HepG2 (cell line): ENCODE data around the gene CEP44. TPM values are rescaled to one million over a fixed set of nuclear protein-coding genes. Genes with fewer than 3 reads are reported as not detected.

Experiments
- ATAC-seq: fragments of 200-7000 bp; cut with Tn5 transposase; 3 replicates; pipeline ENCODE4 v1.9.1; 2020; ENCODE audit warnings: mild to moderate bottlenecking, moderate library complexity
- BruUV-seq: library from RNA; stranded (reverse); fragments of 400-500 nt; replicated peaks from 2 replicates; lab custom pipeline; 2021; lab: Mats Ljungman, UMichigan
- CTCF ChIA-PET: fragments of 300-600 bp; formaldehyde crosslinking; extraction: SDS; loops from one replicate; lab custom pipeline; 2021; ENCODE audit warnings: low total read pairs, inconsistent platforms, low intra/inter-chr PET ratio; lab: Yijun Ruan, JAX
- POLR2A ChIA-PET: fragments of 350-600 bp; sonication (Branson Sonifier 250); formaldehyde crosslinking; loops from one replicate; lab custom pipeline; 2020; ENCODE audit warnings: antibody characterized with exemption, inconsistent platforms; lab: Yijun Ruan, JAX
- DNase-seq: peaks from one replicate; pipeline ENCODE4 v3.0.0-alpha.2; 2015; ENCODE audit warnings: low spot score
- FAIRE-seq: peaks from 3 replicates; lab custom pipeline; 2011; peaks lifted over from hg19 to GRCh38; lab: Jason Lieb, UNC
- H2AFZ ChIP-seq: one replicate; pipeline ENCODE4 v1.6.1; 2011; ENCODE audit warnings: low read length, inconsistent platforms
- H3K27ac ChIP-seq: fragments of 300-600 bp; 3 replicates; pipeline ENCODE4 v1.8.0; 2011; ENCODE audit warnings: mixed run types, mild to moderate bottlenecking, mixed read lengths, low read length, inconsistent platforms; ENCODE audit not compliant: insufficient read depth; ENCODE audit errors: extremely low read length
- H3K27me3 ChIP-seq, 2 experiments: fragments of 200-600 bp in 1 of 2; 2 replicates in 1 of 2; 3 replicates in 1 of 2; pipeline versions ENCODE4 v1.6.0 to v1.8.0; 2011; ENCODE audit warnings: low read length in 2 of 2, mild to moderate bottlenecking in 2 of 2, moderate library complexity in 2 of 2, inconsistent platforms in 1 of 2; ENCODE audit not compliant: insufficient read depth in 2 of 2, control insufficient read depth in 1 of 2
- H3K36me3 ChIP-seq, 2 experiments: fragments of 200-600 bp in 1 of 2; replicated peaks in 1 of 2; 2 replicates in 1 of 2; 3 replicates in 1 of 2; pipeline versions ENCODE4 v1.5.1 to v1.8.0; 2011; ENCODE audit warnings: low read length in 2 of 2, inconsistent platforms in 1 of 2; ENCODE audit not compliant: insufficient read depth in 2 of 2, control insufficient read depth in 1 of 2
- H3K4me1 ChIP-seq: 2 replicates; pipeline ENCODE4 v1.5.1; 2012; ENCODE audit warnings: low read length, inconsistent platforms; ENCODE audit not compliant: insufficient read depth
- H3K4me2 ChIP-seq: 2 replicates; pipeline ENCODE4 v1.6.0; 2011; ENCODE audit warnings: low read depth, low read length, inconsistent platforms
- H3K4me3 ChIP-seq, 3 experiments: fragments of 200-600 bp in 1 of 3; sonication (generic), shearing (Covaris generic) in 1 of 3; replicated peaks in 1 of 3; 2 replicates each; pipeline ENCODE4 v1.5.1; 2011 to 2016; ENCODE audit warnings: low read length in 3 of 3, inconsistent platforms in 2 of 3, low read depth in 2 of 3, mild to moderate bottlenecking in 2 of 3, control low read depth in 1 of 3, mixed read lengths in 1 of 3; ENCODE audit not compliant: insufficient read depth in 1 of 3
- H3K79me2 ChIP-seq: one replicate; pipeline ENCODE4 v1.6.1; 2011; ENCODE audit warnings: low read length, inconsistent platforms; ENCODE audit not compliant: insufficient read depth
- H3K9ac ChIP-seq: 2 replicates; pipeline ENCODE4 v1.6.0; 2011; ENCODE audit warnings: mild to moderate bottlenecking, low read depth, low read length, inconsistent platforms; ENCODE audit not compliant: insufficient read depth
- H3K9me3 ChIP-seq: 2 replicates; pipeline ENCODE4 v1.5.1; 2012; ENCODE audit warnings: mild to moderate bottlenecking, low read length
- H4K20me1 ChIP-seq: 2 replicates; pipeline ENCODE4 v1.6.0; 2011; ENCODE audit warnings: inconsistent platforms, mild to moderate bottlenecking, low read length, moderate library complexity; ENCODE audit not compliant: insufficient read depth
- DPF2 ChIP-seq: sonication (generic); formaldehyde crosslinking; IDR thresholded peaks from 2 replicates; pipeline ENCODE4 v1.4.0; 2020; ENCODE audit warnings: mild to moderate bottlenecking, low read depth, missing genetic modification reagents, borderline replicate concordance
- FOXK1 ChIP-seq: sonication (generic); formaldehyde crosslinking; IDR thresholded peaks from 2 replicates; pipeline ENCODE4 v1.4.0; 2020; ENCODE audit warnings: low read depth, missing genetic modification reagents, borderline replicate concordance
- GABPA ChIP-seq, 2 experiments: IDR thresholded peaks; 2 replicates each; pipeline ENCODE4 v1.6.1; 2011 to 2016; ENCODE audit warnings: low read depth in 2 of 2, low read length in 1 of 2, missing biosample characterization in 1 of 2, missing genetic modification characterization in 1 of 2
- HOXD1 ChIP-seq: sonication (generic); formaldehyde crosslinking; IDR thresholded peaks from 2 replicates; pipeline ENCODE4 v1.5.0; 2020; ENCODE audit warnings: missing genetic modification reagents
- IKZF1 ChIP-seq: fragments of 450-650 bp; IDR thresholded peaks from 2 replicates; pipeline ENCODE4 v1.7.1; 2016
- MAFK ChIP-seq, 2 experiments: IDR thresholded peaks in 1 of 2; conservative IDR thresholded peaks in 1 of 2; 2 replicates each; pipeline ENCODE4 v1.6.1; 2011; ENCODE audit warnings: improper control_type of control experiment in 2 of 2, low read length in 2 of 2
- MEIS2 ChIP-seq: sonication (generic); formaldehyde crosslinking; IDR thresholded peaks from 2 replicates; pipeline ENCODE4 v1.9.0; 2021; ENCODE audit warnings: mild to moderate bottlenecking, missing genetic modification reagents
- NBN ChIP-seq: fragments of 450-650 bp; conservative IDR thresholded peaks from 2 replicates; pipeline ENCODE4 v1.6.1; 2017
- NFE2L2 ChIP-seq: fragments of 150-350 bp; IDR thresholded peaks from 2 replicates; pipeline ENCODE4 v1.6.1; 2014; ENCODE audit warnings: low read length
- NRL ChIP-seq: sonication (generic); formaldehyde crosslinking; IDR thresholded peaks from 2 replicates; pipeline ENCODE4 v1.5.0; 2020; ENCODE audit warnings: missing genetic modification reagents, mild to moderate bottlenecking, moderate library complexity, borderline replicate concordance
- RCOR2 ChIP-seq: IDR thresholded peaks from 2 replicates; pipeline ENCODE4 v1.6.1; 2016; ENCODE audit warnings: missing biosample characterization, missing genetic modification reagents
- RFXAP ChIP-seq: sonication (generic); formaldehyde crosslinking; IDR thresholded peaks from 2 replicates; pipeline ENCODE4 v1.4.0; 2020; ENCODE audit warnings: missing genetic modification reagents, borderline replicate concordance
- SP2 ChIP-seq: sonication (generic); formaldehyde crosslinking; IDR thresholded peaks from 2 replicates; pipeline ENCODE4 v1.5.1; 2020; ENCODE audit warnings: mild to moderate bottlenecking, missing genetic modification reagents
- YY1 ChIP-seq: IDR thresholded peaks from 2 replicates; pipeline ENCODE4 v1.6.1; 2011; ENCODE audit warnings: low read length, low read depth, moderate library complexity, mild to moderate bottlenecking; ENCODE audit not compliant: insufficient read depth, insufficient replicate concordance
- ZFP90 ChIP-seq: sonication (generic); formaldehyde crosslinking; IDR thresholded peaks from 2 replicates; pipeline ENCODE4 v1.8.0; 2022; ENCODE audit warnings: missing genetic modification reagents, mild to moderate bottlenecking, inconsistent platforms, borderline replicate concordance
- ZNF382 ChIP-seq: sonication (generic); formaldehyde crosslinking; IDR thresholded peaks from 2 replicates; pipeline ENCODE4 v1.5.0; 2020; ENCODE audit warnings: missing genetic modification reagents, mild to moderate bottlenecking, borderline replicate concordance
- ZNF562 ChIP-seq: sonication (generic); formaldehyde crosslinking; IDR thresholded peaks from 2 replicates; pipeline ENCODE4 v1.8.0; 2022; ENCODE audit warnings: missing genetic modification reagents, borderline replicate concordance
- ZNF652 ChIP-seq: IDR thresholded peaks from 2 replicates; pipeline ENCODE4 v1.6.1; 2016; ENCODE audit warnings: low read depth, borderline replicate concordance
- ZSCAN12 ChIP-seq: sonication (generic); formaldehyde crosslinking; IDR thresholded peaks from 2 replicates; pipeline ENCODE4 v1.9.0; 2021; ENCODE audit warnings: mild to moderate bottlenecking, missing genetic modification reagents
- WGBS: methylation state at CpG from one replicate; pipeline ENCODE4 v1.1.6; 2017; ENCODE audit warnings: low lambda C conversion rate; 5-methylcytosine and 5-hydroxymethylcytosine counted together
- in situ Hi-C: cut with HindIII; loops from 2 replicates; pipeline ENCODE4 v1.10.0; 2017; ENCODE audit warnings: low pct_unique_long_range_greater_than_20kb; ENCODE audit not compliant: extremely low pct_ligation_motif_present
- intact Hi-C: fragments of 100-400 bp; cut with micrococcal nuclease; formaldehyde crosslinking; loops from one replicate; pipeline ENCODE4 v1.10.0; 2022; ENCODE audit not compliant: unreplicated experiment
- polyA plus RNA-seq, 8 experiments: library from polyadenylated mRNA; depleted of rRNA in 3 of 8; stranded (reverse) in 7 of 8; unstranded in 1 of 8; fragments of >200 nt; fragmentation: Illumina TruSeq in 4 of 8; extraction: Trizol in 4 of 8; gene quantifications; 2 replicates each; pipeline versions ENCODE4 v1.2.1 to v1.2.3, GENCODE V29; 2011 to 2016; ENCODE audit warnings: low read depth in 4 of 8, missing spikeins in 1 of 8, mixed read lengths in 1 of 8; ENCODE audit not compliant: insufficient read depth in 1 of 8
- total RNA-seq, 5 experiments: library from RNA; depleted of rRNA; stranded (reverse); fragments of >200 nt; fragmentation: Illumina TruSeq; extraction: Trizol; gene quantifications; 2 replicates each; pipeline ENCODE4 v1.2.3, GENCODE V29; 2016; ENCODE audit warnings: low read depth in 1 of 5
- TF ChIP-seq, protein P1 (sequence below): sonication (generic); formaldehyde crosslinking; IDR thresholded peaks from 2 replicates; pipeline ENCODE4 v1.4.0; 2020; ENCODE audit warnings: mild to moderate bottlenecking, missing genetic modification reagents
- TF ChIP-seq, protein P2 (sequence below): sonication (generic); formaldehyde crosslinking; IDR thresholded peaks from 2 replicates; pipeline ENCODE4 v1.4.0; 2020; ENCODE audit warnings: missing genetic modification reagents

The CEP44 gene
- total and polyA plus RNA-seq, 2 of the 13 experiments (the other 11 are each of a cell fraction or from before 2014, with no cell fraction given) = 5.5 to 11.9 TPM

DNA sequence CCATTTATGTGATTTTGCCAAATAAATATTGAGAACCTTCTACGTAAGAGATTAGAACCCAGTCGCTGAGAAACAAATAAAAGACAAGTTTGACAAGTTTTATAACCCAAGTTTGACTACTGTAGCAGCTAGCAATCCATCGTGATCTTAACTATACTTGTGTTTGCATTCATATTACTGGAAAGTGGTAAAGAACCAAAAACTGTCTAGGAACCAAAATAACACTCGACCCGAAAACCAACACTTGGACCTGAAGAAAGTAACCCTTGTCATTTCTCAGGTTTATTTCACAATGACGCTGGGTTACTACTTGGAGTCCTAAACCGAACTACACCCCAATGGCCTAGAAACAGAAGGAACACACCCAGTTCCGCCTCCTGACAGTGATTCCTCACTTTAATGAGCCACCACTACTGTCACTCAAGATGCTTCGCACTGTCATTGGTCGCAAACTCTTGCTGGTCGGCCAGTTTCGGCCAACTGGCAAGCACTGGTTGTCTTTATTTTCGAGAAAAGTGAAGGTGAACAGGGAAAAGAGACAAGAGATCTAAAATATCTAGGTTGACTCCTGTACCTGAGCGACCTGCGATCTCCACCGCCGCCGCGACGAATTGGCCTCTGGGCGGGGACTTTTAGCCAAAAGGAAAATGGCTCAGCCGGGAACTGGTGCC, 740 bp upstream of the CEP44 start:
- peak overlapping the region; percentile 92 to 95 (median 93) for H3K4me3 ChIP-seq
- POLR2A ChIA-PET = interaction anchor here (1.5 kb wide), 1 partner anchor 23 kb away, joined by 4 read pairs; no protein-coding TSS in a partner anchor
- peak overlapping the region; percentile 100 for H2AFZ ChIP-seq
- peak overlapping the region; percentile 100 for H3K27ac ChIP-seq
- H4K20me1 ChIP-seq = no peaks in the 10 kb centered on the region
- DNase-seq = peak; percentile 93
- H3K36me3 ChIP-seq = no peaks in the 10 kb centered on the region
- in situ Hi-C loops (no loop called here), intact Hi-C loops (loop anchor here (2.0 kb wide), 1 partner anchor 60 kb away; no protein-coding TSS in a partner anchor)
- peaks cover 25% of the 10 kb centered on the region for H3K4me1 ChIP-seq
- ATAC-seq = peak; percentile 98
- CTCF ChIA-PET = no interaction called here
- H3K27me3 ChIP-seq = no peaks in the 10 kb centered on the region; a peak in 1 of 5 replicates
- peak overlapping the region; percentile 73 for H3K4me2 ChIP-seq
- H3K9me3 ChIP-seq = no peaks in the 10 kb centered on the region
- TSS peak; percentile 74 for BruUV-seq
- peak; percentile 79 for FAIRE-seq
- H3K9ac ChIP-seq = peak overlapping the region; percentile 99
- H3K79me2 ChIP-seq = peaks cover 45% of the 10 kb centered on the region
- WGBS = under 1% methylated on average over 22 of the region's 22 CpGs
- TF ChIP-seq, protein P1, sequence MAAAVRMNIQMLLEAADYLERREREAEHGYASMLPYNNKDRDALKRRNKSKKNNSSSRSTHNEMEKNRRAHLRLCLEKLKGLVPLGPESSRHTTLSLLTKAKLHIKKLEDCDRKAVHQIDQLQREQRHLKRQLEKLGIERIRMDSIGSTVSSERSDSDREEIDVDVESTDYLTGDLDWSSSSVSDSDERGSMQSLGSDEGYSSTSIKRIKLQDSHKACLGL = no peak
- TF ChIP-seq YY1 = peak; percentile 52
- no peak for TF ChIP-seq FOXK1
- TF ChIP-seq IKZF1 = no peak
- TF ChIP-seq ZNF652 (CRISPR knock-in tag) = no peak
- no peak for TF ChIP-seq ZNF562 (CRISPR knock-in tag)
- TF ChIP-seq SP2 (CRISPR knock-in tag) = peak; percentile 92
- TF ChIP-seq ZFP90 (CRISPR knock-in tag) = no peak
- TF ChIP-seq NFE2L2 = no peak
- no peak for TF ChIP-seq NRL (CRISPR knock-in tag)
- no peak for TF ChIP-seq MEIS2
- no peak for TF ChIP-seq NBN
- TF ChIP-seq GABPA (IDR thresholded peaks at IDR 0.05; ENCODE audit: low read depth, low read length) = no peak
- TF ChIP-seq GABPA (CRISPR knock-in tag; IDR thresholded peaks at IDR 0.05; ENCODE audit: low read depth) = no peak
- TF ChIP-seq HOXD1 (CRISPR knock-in tag) = no peak
- TF ChIP-seq DPF2 = no peak
- no peak for TF ChIP-seq MAFK (conservative IDR thresholded peaks at IDR 0.05 in 1 of 2, IDR thresholded peaks at IDR 0.05 in 1 of 2; ENCODE audit: low read length in 2 of 2)
- TF ChIP-seq, protein P2, sequence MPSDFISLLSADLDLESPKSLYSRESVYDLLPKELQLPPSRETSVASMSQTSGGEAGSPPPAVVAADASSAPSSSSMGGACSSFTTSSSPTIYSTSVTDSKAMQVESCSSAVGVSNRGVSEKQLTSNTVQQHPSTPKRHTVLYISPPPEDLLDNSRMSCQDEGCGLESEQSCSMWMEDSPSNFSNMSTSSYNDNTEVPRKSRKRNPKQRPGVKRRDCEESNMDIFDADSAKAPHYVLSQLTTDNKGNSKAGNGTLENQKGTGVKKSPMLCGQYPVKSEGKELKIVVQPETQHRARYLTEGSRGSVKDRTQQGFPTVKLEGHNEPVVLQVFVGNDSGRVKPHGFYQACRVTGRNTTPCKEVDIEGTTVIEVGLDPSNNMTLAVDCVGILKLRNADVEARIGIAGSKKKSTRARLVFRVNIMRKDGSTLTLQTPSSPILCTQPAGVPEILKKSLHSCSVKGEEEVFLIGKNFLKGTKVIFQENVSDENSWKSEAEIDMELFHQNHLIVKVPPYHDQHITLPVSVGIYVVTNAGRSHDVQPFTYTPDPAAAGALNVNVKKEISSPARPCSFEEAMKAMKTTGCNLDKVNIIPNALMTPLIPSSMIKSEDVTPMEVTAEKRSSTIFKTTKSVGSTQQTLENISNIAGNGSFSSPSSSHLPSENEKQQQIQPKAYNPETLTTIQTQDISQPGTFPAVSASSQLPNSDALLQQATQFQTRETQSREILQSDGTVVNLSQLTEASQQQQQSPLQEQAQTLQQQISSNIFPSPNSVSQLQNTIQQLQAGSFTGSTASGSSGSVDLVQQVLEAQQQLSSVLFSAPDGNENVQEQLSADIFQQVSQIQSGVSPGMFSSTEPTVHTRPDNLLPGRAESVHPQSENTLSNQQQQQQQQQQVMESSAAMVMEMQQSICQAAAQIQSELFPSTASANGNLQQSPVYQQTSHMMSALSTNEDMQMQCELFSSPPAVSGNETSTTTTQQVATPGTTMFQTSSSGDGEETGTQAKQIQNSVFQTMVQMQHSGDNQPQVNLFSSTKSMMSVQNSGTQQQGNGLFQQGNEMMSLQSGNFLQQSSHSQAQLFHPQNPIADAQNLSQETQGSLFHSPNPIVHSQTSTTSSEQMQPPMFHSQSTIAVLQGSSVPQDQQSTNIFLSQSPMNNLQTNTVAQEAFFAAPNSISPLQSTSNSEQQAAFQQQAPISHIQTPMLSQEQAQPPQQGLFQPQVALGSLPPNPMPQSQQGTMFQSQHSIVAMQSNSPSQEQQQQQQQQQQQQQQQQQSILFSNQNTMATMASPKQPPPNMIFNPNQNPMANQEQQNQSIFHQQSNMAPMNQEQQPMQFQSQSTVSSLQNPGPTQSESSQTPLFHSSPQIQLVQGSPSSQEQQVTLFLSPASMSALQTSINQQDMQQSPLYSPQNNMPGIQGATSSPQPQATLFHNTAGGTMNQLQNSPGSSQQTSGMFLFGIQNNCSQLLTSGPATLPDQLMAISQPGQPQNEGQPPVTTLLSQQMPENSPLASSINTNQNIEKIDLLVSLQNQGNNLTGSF = no peak
- no peak for TF ChIP-seq RFXAP
- no peak for TF ChIP-seq ZNF382 (CRISPR knock-in tag)
- TF ChIP-seq RCOR2 = no peak
- TF ChIP-seq ZSCAN12 (CRISPR knock-in tag) = no peak
